Epithelial cell of proximal tubule (primary cell): ENCODE measurements around the gene FAM24A. TPM values are rescaled to one million over a fixed set of nuclear protein-coding genes. Genes with fewer than 3 reads are reported as not detected.
"Not testable (repeated sequence)": the region's sequence is repeated elsewhere in the genome, so short reads cannot be mapped to it uniquely, and the experiment has no call there.

Experiments used
- DNase-seq: peaks from one replicate; pipeline ENCODE4 v3.0.0-alpha.2; 2011; ENCODE audit warnings: low read depth
- H3K4me3 ChIP-seq: 2 replicates; pipeline ENCODE4 v1.5.1; 2011; ENCODE audit warnings: low read depth, mild to moderate bottlenecking, low read length
- CTCF ChIP-seq: conservative IDR thresholded peaks from 2 replicates; pipeline ENCODE4 v1.5.1; 2012; ENCODE audit warnings: low read depth, mild to moderate bottlenecking, low read length
- total RNA-seq: library from RNA; depleted of rRNA; stranded (reverse); fragments of >200 nt; gene quantifications from 2 replicates; pipeline ENCODE4 v1.2.3, GENCODE V29; 2015

Gene FAM24A
- total RNA-seq = not detected in 2 replicates

GRCh38 chr10:122910310-122910709, at the start of gene FAM24A:
Gene FAM24A, plus strand, starts transcription at chr10:122910610. Its CDS starts 1,025 bp downstream, at chr10:122911635.
- TF ChIP-seq CTCF = no peak
- DNase-seq = no peak
- H3K4me3 ChIP-seq = no peak within 1 kb of the TSS

GRCh38 chr10:122861711-122862161, 48.7 kb upstream of the FAM24A start:
- no peak overlapping the region for H3K4me3 ChIP-seq
- DNase-seq = peak; percentile 67
- no peak for TF ChIP-seq CTCF

GRCh38 chr10:122863216-122864193, 46.9 kb upstream of the FAM24A start:
- H3K4me3 ChIP-seq = no peak overlapping the region
- no peak for DNase-seq
- no peak for TF ChIP-seq CTCF

GRCh38 chr10:122864194-122864592, 46.2 kb upstream of the FAM24A start:
- TF ChIP-seq CTCF = no peak
- H3K4me3 ChIP-seq = no peak overlapping the region
- DNase-seq = no peak

GRCh38 chr10:122864901-122865300, 45.5 kb upstream of the FAM24A start:
- no peak for DNase-seq
- no peak for TF ChIP-seq CTCF
- H3K4me3 ChIP-seq = no peak overlapping the region

GRCh38 chr10:122866757-122867482, 43.5 kb upstream of the FAM24A start:
- not testable (repeated sequence) for H3K4me3 ChIP-seq, DNase-seq

GRCh38 chr10:122868768-122869167, 41.6 kb upstream of the FAM24A start:
- H3K4me3 ChIP-seq, DNase-seq: not testable (repeated sequence)

- not testable (repeated sequence) for H3K4me3 ChIP-seq, DNase-seq
Measured at GRCh38 chr10:122871947-122872346, 38.5 kb upstream of the FAM24A start.
